BJ (cell line): ENCODE results near the gene OVOL1. TPM values are rescaled to one million over a fixed set of nuclear protein-coding genes. Genes with fewer than 3 reads are reported as not detected.

Experiments used
- CTCF ChIA-PET: fragments of 350-600 bp; formaldehyde crosslinking; extraction: SDS; loops from one replicate; lab custom pipeline; 2021; ENCODE audit warnings: antibody characterized with exemption, inconsistent platforms; lab: Yijun Ruan, JAX
- POLR2A ChIA-PET: fragments of 300-600 bp; sonication (Branson Sonifier 250); formaldehyde crosslinking; extraction: SDS; loops from one replicate; lab custom pipeline; 2021; ENCODE audit warnings: antibody characterized with exemption; lab: Charles Lee
- DNase-seq: peaks from one replicate; pipeline ENCODE4 v3.0.0-alpha.2; 2011; ENCODE audit warnings: low read depth
- H3K27me3 ChIP-seq: 2 replicates; pipeline ENCODE4 v1.6.0; 2011; ENCODE audit warnings: low read length; ENCODE audit not compliant: control insufficient read depth, insufficient read depth
- H3K36me3 ChIP-seq: 2 replicates; pipeline ENCODE4 v1.5.1; 2011; ENCODE audit warnings: low read length; ENCODE audit not compliant: control insufficient read depth, insufficient read depth
- H3K4me3 ChIP-seq: 2 replicates; pipeline ENCODE4 v1.5.1; 2011; ENCODE audit warnings: low read depth, mild to moderate bottlenecking, control low read depth, low read length
- CTCF ChIP-seq: IDR thresholded peaks from 2 replicates; pipeline ENCODE4 v1.5.1; 2011; ENCODE audit warnings: low read depth, mild to moderate bottlenecking, control low read depth, inconsistent platforms, low read length, moderate library complexity; ENCODE audit not compliant: insufficient read depth
- polyA plus RNA-seq: library from polyadenylated mRNA; depleted of rRNA; stranded (reverse); fragments of >200 nt; gene quantifications from 2 replicates; pipeline ENCODE4 v1.2.3, GENCODE V29; 2011

The OVOL1 gene
- polyA plus RNA-seq, 1 experiment, result not detected

GRCh38 chr11:65773784-65774411 lies 13.0 kb upstream of the OVOL1 start:
- CTCF ChIA-PET, result interaction anchor here (1.2 to 4.5 kb wide), 2 partner anchors 13 to 62 kb away, joined by 4 to 22 read pairs; partner anchors contain the start of gene KAT5
- no peak for DNase-seq

GRCh38 chr11:65774525-65775306 lies 12.1 kb upstream of the OVOL1 start:
- CTCF ChIA-PET, result interaction anchor here (0.6 to 1.4 kb wide), 7 partner anchors 14 to 248 kb away, joined by 3 to 7 read pairs (median 3); partner anchors contain the start of gene KAT5
- DNase-seq, result no peak
- POLR2A ChIA-PET, result no interaction called here

More at GRCh38 chr11:65773784-65774411, 13.0 kb upstream of the OVOL1 start:
- no peak overlapping the region for H3K4me3 ChIP-seq
- H3K27me3 ChIP-seq, result no peaks in the 10 kb centered on the region
- peaks cover 18% of the 10 kb centered on the region for H3K36me3 ChIP-seq
- POLR2A ChIA-PET, result no interaction called here
- peak; percentile 18; the same call in 1 of the 2 replicates for TF ChIP-seq CTCF

GRCh38 chr11:65776196-65776595 lies 10.7 kb upstream of the OVOL1 start:
- no peak for TF ChIP-seq CTCF
- CTCF ChIA-PET, result interaction anchor here (0.7 to 6.1 kb wide), 5 partner anchors 9 to 246 kb away, joined by 3 to 50 read pairs (median 3); partner anchors contain the start of gene KAT5
- no peak for DNase-seq

More at GRCh38 chr11:65774525-65775306, 12.1 kb upstream of the OVOL1 start:
- H3K27me3 ChIP-seq, result no peaks in the 10 kb centered on the region
- TF ChIP-seq CTCF, result no peak
- H3K4me3 ChIP-seq, result no peak overlapping the region
- peaks cover 18% of the 10 kb centered on the region for H3K36me3 ChIP-seq

GRCh38 chr11:65776710-65777141 lies 10.1 kb upstream of the OVOL1 start:
- DNase-seq, result no peak
- Histone ChIP-seq H3K27me3 (no peaks in the 10 kb centered on the region), H3K4me3 (no peak overlapping the region), H3K36me3 (peaks cover 17% of the 10 kb centered on the region)
- POLR2A ChIA-PET, result no interaction called here
- CTCF ChIA-PET, result interaction anchor here (0.7 to 6.1 kb wide), 5 partner anchors 8 to 246 kb away, joined by 3 to 50 read pairs (median 5); partner anchors contain the start of gene KAT5
- TF ChIP-seq CTCF, result no peak

More at GRCh38 chr11:65776196-65776595, 10.7 kb upstream of the OVOL1 start:
- H3K4me3 ChIP-seq, result no peak overlapping the region
- peaks cover 17% of the 10 kb centered on the region for H3K36me3 ChIP-seq
- POLR2A ChIA-PET, result interaction anchor here (0.6 kb wide), 1 partner anchor 138 kb away, joined by 3 read pairs; the partner anchor contains the start of gene SIPA1
- H3K27me3 ChIP-seq, result no peaks in the 10 kb centered on the region

- TF ChIP-seq CTCF, result no peak
- Histone ChIP-seq H3K4me3 (no peak overlapping the region), H3K36me3 (peaks cover 17% of the 10 kb centered on the region), H3K27me3 (no peaks in the 10 kb centered on the region)
- POLR2A ChIA-PET, result no interaction called here
- no peak for DNase-seq
- CTCF ChIA-PET, result interaction anchor here (0.7 to 6.1 kb wide), 5 partner anchors 13 to 245 kb away, joined by 3 to 50 read pairs (median 5); partner anchors contain the start of gene KAT5
These were observed 9.6 kb upstream of the OVOL1 start for GRCh38 chr11:65777241-65777640.
